Tibial nerve (tissue), 4 donors: ENCODE data around the gene SRSF9. TPM values are rescaled to one million over a fixed set of nuclear protein-coding genes. Genes with fewer than 3 reads are reported as not detected.

ENCODE experiments used
- DNase-seq, 2 donors: peaks; one replicate each; pipeline ENCODE4 v3.0.0-alpha.2; 2019; ENCODE audit warnings: low spot score in 2 of 2
- H3K27ac ChIP-seq, 4 donors: fragments of 200-600 bp; sonication (generic) in 3 of 4; one replicate each; pipeline ENCODE4 v1.5.1; 2017 to 2019; ENCODE audit warnings: mild to moderate bottlenecking in 1 of 4
- H3K27me3 ChIP-seq, 2 donors: fragments of 200-600 bp; sonication (generic) in 1 of 2; one replicate each; pipeline versions ENCODE4 v1.5.1 to v1.6.0; 2017 to 2019
- H3K36me3 ChIP-seq, 3 donors: fragments of 200-600 bp; sonication (generic); one replicate each; pipeline ENCODE4 v1.5.1; 2018 to 2019
- H3K4me1 ChIP-seq, 4 donors: fragments of 200-600 bp; sonication (generic) in 3 of 4; one replicate each; pipeline ENCODE4 v1.5.1; 2017 to 2019
- H3K4me3 ChIP-seq, 4 donors: fragments of 200-600 bp; sonication (generic) in 3 of 4; one replicate each; pipeline ENCODE4 v1.5.1; 2017 to 2019; ENCODE audit warnings: mild to moderate bottlenecking in 1 of 4, moderate library complexity in 1 of 4
- H3K9me3 ChIP-seq, 4 donors: fragments of 200-600 bp; sonication (generic) in 3 of 4; one replicate each; pipeline ENCODE4 v1.5.1; 2017 to 2019
- CTCF ChIP-seq, 5 experiments: fragments of 200-600 bp in 3 of 5; fragments of 450-650 bp in 2 of 5; sonication (generic) in 3 of 5; IDR thresholded peaks; one replicate each; pipeline ENCODE4 v1.5.1; 2016 to 2019; ENCODE audit warnings: antibody characterized with exemption in 5 of 5, mild to moderate bottlenecking in 3 of 5, moderate library complexity in 2 of 5
- EP300 ChIP-seq, 2 donors: sonication (generic); formaldehyde crosslinking; IDR thresholded peaks; one replicate each; pipeline ENCODE4 v1.6.1; 2017; ENCODE audit warnings: antibody characterized with exemption in 2 of 2, mild to moderate bottlenecking in 1 of 2
- POLR2A ChIP-seq, 2 donors: fragments of 450-650 bp; IDR thresholded peaks; one replicate each; pipeline ENCODE4 v1.6.1; 2017; ENCODE audit warnings: antibody characterized with exemption in 2 of 2, mild to moderate bottlenecking in 2 of 2, moderate library complexity in 2 of 2
- WGBS, 2 donors: methylation state at CpG; one replicate each; pipeline ENCODE4 v1.1.5; 2018; 5-methylcytosine and 5-hydroxymethylcytosine counted together
- total RNA-seq, 4 donors: library from RNA; depleted of rRNA; stranded (reverse); fragments of >200 nt; gene quantifications; one replicate each; pipeline ENCODE4 v1.1.0, GENCODE V29; 2016

SRSF9 gene
- total RNA-seq, 4 donors from 2014 or later, result 66.6 to 90.6 (median 77.1) TPM

GRCh38 chr12:120500581-120500980, 31.0 kb upstream of the SRSF9 start:
- Histone ChIP-seq H3K27me3 (no peaks in the 10 kb centered on the region), H3K36me3 (peaks cover 0 to 66% (median 4%) of the 10 kb centered on the region in 3 donors), H3K27ac (peak overlapping the region in 2 of 4 donors; percentile 93 to 94), H3K9me3 (no peaks in the 10 kb centered on the region), H3K4me1 (peaks cover 3 to 28% (median 17%) of the 10 kb centered on the region in 4 donors), H3K4me3 (no peak overlapping the region)
- WGBS, 2 donors, result 73 to 82% methylated on average over 1 of the region's 1 CpG
- TF ChIP-seq POLR2A (IDR thresholded peaks at IDR 0.05) (no peak), EP300 (IDR thresholded peaks at IDR 0.05) (no peak), CTCF (IDR thresholded peaks at IDR 0.05) (no peak)
- DNase-seq, result no peak

DNA sequence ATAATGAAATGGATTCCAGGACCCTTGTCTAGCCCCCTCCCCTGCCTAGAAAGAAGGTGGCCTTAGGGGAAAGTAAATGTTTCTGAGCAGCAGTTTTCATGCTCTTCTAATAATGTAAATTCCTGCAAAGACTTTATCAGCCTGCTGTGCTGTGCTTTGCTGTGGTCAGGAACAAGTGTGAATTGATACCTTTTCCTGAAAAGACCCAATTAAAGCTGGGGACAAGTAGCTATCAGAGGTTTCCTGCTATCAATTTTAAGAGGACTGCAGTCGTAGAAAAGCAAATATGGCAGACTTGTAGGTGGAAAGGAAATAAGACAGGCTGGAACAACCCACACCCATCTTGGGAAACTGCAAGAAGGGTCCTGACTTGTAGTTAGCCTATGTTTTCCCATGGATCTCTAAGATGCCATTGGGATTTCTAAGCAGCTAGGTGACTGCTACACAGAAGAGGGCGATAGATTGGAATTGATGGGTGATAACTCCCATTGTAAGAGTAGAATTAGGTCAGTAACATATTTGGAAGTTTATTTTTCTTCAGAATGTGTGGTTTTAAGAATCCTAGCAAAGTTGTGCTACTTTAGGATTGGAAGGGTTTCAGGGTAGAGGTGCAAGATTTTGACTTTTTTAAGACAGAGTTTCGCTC, 29.4 kb upstream of the SRSF9 start:
- Histone ChIP-seq H3K4me3 (no peak overlapping the region), H3K9me3 (no peaks in the 10 kb centered on the region), H3K27me3 (no peaks in the 10 kb centered on the region), H3K27ac (peak overlapping the region; percentile 30 to 94 (median 68)), H3K4me1 (peaks cover 3 to 34% (median 19%) of the 10 kb centered on the region in 4 donors), H3K36me3 (peaks cover 0 to 52% (median 4%) of the 10 kb centered on the region in 3 donors)
- DNase-seq, result no peak
- WGBS, 2 donors, result 76 to 84% methylated on average over 3 of the region's 3 CpGs
- TF ChIP-seq POLR2A (IDR thresholded peaks at IDR 0.05) (no peak), EP300 (IDR thresholded peaks at IDR 0.05) (no peak)

DNA sequence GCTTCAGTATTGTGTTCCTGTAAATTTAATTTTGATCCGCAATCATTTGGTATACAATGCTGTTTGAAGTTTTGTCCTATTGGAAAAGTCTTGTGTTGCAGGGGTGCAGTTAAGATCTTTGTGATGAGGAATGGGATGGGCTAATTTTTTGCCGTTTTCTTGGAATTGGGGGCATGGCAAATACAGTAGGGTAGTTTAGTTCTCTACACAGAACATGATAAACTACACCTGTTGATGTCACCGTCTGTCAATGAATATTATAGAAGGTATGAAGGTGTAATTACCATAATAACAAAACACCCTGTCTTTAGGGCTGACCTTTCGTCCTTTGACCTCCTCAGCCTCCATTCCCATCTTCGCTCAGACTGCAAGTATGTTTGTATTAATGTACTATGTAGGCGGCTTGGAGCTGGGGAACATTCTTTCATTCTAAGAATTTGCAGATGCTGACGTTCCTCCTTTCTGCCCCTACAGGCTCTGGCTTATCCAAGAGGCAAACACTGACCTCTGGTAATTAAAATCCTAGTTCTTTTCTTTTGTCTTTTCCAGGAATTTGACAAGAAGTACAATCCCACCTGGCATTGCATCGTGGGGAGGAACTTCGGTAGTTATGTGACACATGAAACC, 28.1 kb upstream of the SRSF9 start:
- WGBS, 2 donors, result 12 to 25% methylated on average over 9 of the region's 9 CpGs
- no peaks in the 10 kb centered on the region for H3K27me3 ChIP-seq
- H3K4me1 ChIP-seq, result peaks cover 3 to 34% (median 19%) of the 10 kb centered on the region in 4 donors
- TF ChIP-seq POLR2A (IDR thresholded peaks at IDR 0.05) (no peak), CTCF (IDR thresholded peaks at IDR 0.05) (no peak), EP300 (IDR thresholded peaks at IDR 0.05) (no peak)
- H3K36me3 ChIP-seq, result peaks cover 0 to 38% (median 4%) of the 10 kb centered on the region in 3 donors
- H3K9me3 ChIP-seq, result no peaks in the 10 kb centered on the region
- DNase-seq, result no peak
- H3K4me3 ChIP-seq, result peak overlapping the region; percentile 85 to 93 (median 88)
- H3K27ac ChIP-seq, result peak overlapping the region; percentile 87 to 94 (median 92)

- DNase-seq, result peak; percentile 54 to 59
- peaks cover 0 to 30% (median 4%) of the 10 kb centered on the region in 3 donors for H3K36me3 ChIP-seq
- 0 to 1% methylated on average over 45 to 47 of the region's 47 CpGs for WGBS, 2 donors
- H3K27ac ChIP-seq, result peak overlapping the region; percentile 87 to 94 (median 92)
- no peaks in the 10 kb centered on the region for H3K27me3 ChIP-seq
- TF ChIP-seq CTCF (IDR thresholded peaks at IDR 0.05), result no peak
- no peak for TF ChIP-seq EP300 (IDR thresholded peaks at IDR 0.05)
- TF ChIP-seq POLR2A (IDR thresholded peaks at IDR 0.05), result no peak
- peaks cover 3 to 34% (median 19%) of the 10 kb centered on the region in 4 donors for H3K4me1 ChIP-seq
- peak overlapping the region; percentile 85 to 93 (median 88) for H3K4me3 ChIP-seq
- H3K9me3 ChIP-seq, result no peaks in the 10 kb centered on the region
These were observed 27.1 kb upstream of the SRSF9 start for GRCh38 chr12:120496413-120497340.

DNA sequence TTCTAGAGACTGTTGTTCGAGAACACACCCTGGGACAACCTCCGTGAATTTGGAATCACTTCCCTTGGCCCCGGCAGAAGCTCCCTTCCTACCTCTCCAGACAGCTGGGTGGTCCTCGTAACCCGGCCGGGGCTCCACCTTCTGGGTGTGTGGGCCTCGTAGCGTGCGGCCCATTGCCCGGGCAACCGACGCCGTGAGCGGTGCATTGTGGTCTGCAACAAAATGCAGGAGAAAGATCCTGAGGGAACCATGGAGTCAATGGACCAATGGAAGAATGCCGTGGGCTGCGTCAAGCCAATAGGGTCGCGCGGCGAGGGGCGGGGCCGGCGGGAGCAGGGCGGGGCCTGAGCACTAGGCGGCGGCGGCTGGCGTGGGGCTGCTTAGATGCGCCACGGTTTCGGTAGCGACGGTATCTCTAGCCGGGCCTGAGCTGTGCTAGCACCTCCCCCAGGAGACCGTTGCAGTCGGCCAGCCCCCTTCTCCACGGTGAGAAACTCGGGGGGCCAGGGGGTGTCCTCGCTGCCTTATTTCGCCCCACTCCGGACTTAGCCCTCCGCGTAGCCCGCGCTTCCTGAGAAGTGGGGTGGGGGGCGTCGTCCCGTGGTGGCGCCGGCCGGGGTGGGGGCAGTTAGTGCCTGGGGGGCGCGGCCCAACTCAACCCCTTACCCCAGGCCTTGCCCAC, 26.3 kb upstream of the SRSF9 start, which contains the start of gene DYNLL1:
Gene DYNLL1 (plus strand): TSS at position 383 of the 682 bp plus-strand sequence. CDS start 309 bp downstream, outside the sequence.
- peak; percentile 80 to 89 for TF ChIP-seq POLR2A (IDR thresholded peaks at IDR 0.05)
- peak; percentile 97 to 98 for TF ChIP-seq EP300 (IDR thresholded peaks at IDR 0.05)
- TF ChIP-seq CTCF (IDR thresholded peaks at IDR 0.05), result peak in 3 of 5 experiments; percentile 19 to 58 (median 40)
- Histone ChIP-seq H3K27ac (peak within 1 kb of the TSS; percentile 87 to 94 (median 92)), H3K4me3 (peak within 1 kb of the TSS; percentile 85 to 93 (median 88)), H3K9me3 (no peaks in the 10 kb centered on the region), H3K4me1 (peaks cover 3 to 34% (median 19%) of the 10 kb centered on the region in 4 donors), H3K36me3 (peaks cover 0 to 32% (median 4%) of the 10 kb centered on the region in 3 donors), H3K27me3 (no peaks in the 10 kb centered on the region)
- WGBS, 2 donors, result 2 to 3% methylated on average over 29 to 53 of the region's 53 CpGs
- peak; percentile 96 to 98 for DNase-seq
